ENCODE measurements around the gene S100A10. TPM values are rescaled to one million over a fixed set of nuclear protein-coding genes. Genes with fewer than 3 reads are reported as not detected.

The S100A10 gene
- total and polyA plus RNA-seq, 2 experiments from 2014 or later = 35.9 to 634 TPM

GRCh38 chr1:151985768-151986167, 7.9 kb downstream of the S100A10 start (continued):
- TF ChIP-seq, protein P1, sequence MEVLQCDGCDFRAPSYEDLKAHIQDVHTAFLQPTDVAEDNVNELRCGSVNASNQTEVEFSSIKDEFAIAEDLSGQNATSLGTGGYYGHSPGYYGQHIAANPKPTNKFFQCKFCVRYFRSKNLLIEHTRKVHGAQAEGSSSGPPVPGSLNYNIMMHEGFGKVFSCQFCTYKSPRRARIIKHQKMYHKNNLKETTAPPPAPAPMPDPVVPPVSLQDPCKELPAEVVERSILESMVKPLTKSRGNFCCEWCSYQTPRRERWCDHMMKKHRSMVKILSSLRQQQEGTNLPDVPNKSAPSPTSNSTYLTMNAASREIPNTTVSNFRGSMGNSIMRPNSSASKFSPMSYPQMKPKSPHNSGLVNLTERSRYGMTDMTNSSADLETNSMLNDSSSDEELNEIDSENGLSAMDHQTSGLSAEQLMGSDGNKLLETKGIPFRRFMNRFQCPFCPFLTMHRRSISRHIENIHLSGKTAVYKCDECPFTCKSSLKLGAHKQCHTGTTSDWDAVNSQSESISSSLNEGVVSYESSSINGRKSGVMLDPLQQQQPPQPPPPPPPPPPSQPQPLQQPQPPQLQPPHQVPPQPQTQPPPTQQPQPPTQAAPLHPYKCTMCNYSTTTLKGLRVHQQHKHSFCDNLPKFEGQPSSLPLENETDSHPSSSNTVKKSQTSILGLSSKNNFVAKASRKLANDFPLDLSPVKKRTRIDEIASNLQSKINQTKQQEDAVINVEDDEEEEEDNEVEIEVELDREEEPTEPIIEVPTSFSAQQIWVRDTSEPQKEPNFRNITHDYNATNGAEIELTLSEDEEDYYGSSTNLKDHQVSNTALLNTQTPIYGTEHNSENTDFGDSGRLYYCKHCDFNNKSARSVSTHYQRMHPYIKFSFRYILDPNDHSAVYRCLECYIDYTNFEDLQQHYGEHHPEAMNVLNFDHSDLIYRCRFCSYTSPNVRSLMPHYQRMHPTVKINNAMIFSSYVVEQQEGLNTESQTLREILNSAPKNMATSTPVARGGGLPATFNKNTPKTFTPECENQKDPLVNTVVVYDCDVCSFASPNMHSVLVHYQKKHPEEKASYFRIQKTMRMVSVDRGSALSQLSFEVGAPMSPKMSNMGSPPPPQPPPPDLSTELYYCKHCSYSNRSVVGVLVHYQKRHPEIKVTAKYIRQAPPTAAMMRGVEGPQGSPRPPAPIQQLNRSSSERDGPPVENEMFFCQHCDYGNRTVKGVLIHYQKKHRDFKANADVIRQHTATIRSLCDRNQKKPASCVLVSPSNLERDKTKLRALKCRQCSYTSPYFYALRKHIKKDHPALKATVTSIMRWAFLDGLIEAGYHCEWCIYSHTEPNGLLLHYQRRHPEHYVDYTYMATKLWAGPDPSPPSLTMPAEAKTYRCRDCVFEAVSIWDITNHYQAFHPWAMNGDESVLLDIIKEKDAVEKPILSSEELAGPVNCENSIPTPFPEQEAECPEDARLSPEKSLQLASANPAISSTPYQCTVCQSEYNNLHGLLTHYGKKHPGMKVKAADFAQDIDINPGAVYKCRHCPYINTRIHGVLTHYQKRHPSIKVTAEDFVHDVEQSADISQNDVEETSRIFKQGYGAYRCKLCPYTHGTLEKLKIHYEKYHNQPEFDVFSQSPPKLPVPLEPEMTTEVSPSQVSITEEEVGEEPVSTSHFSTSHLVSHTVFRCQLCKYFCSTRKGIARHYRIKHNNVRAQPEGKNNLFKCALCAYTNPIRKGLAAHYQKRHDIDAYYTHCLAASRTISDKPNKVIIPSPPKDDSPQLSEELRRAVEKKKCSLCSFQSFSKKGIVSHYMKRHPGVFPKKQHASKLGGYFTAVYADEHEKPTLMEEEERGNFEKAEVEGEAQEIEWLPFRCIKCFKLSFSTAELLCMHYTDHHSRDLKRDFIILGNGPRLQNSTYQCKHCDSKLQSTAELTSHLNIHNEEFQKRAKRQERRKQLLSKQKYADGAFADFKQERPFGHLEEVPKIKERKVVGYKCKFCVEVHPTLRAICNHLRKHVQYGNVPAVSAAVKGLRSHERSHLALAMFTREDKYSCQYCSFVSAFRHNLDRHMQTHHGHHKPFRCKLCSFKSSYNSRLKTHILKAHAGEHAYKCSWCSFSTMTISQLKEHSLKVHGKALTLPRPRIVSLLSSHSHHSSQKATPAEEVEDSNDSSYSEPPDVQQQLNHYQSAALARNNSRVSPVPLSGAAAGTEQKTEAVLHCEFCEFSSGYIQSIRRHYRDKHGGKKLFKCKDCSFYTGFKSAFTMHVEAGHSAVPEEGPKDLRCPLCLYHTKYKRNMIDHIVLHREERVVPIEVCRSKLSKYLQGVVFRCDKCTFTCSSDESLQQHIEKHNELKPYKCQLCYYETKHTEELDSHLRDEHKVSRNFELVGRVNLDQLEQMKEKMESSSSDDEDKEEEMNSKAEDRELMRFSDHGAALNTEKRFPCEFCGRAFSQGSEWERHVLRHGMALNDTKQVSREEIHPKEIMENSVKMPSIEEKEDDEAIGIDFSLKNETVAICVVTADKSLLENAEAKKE (CRISPR knock-in tag; IDR thresholded peaks at IDR 0.05) = no peak

- H3K4me3 Mint-ChIP-seq = no peak overlapping the region
- TF ChIP-seq, protein P1 (CRISPR knock-in tag; IDR thresholded peaks at IDR 0.05) = no peak
- no peak for TF ChIP-seq ZNF114 (CRISPR knock-in tag; IDR thresholded peaks at IDR 0.05)
- no peak for TF ChIP-seq EZH2phosphoT487 (IDR thresholded peaks at IDR 0.05; ENCODE audit: unreplicated experiment)
- TF ChIP-seq NANOG (IDR thresholded peaks at IDR 0.05; ENCODE audit: borderline replicate concordance) = no peak
- TF ChIP-seq ZNF331 (CRISPR knock-in tag; IDR thresholded peaks at IDR 0.05; ENCODE audit: low read depth) = no peak
- TF ChIP-seq CTCF (conservative IDR thresholded peaks at IDR 0.05; ENCODE audit: low read depth in 2 of 2) = no peak
- TF ChIP-seq JUNB (IDR thresholded peaks at IDR 0.05; ENCODE audit: unreplicated experiment) = no peak
- TF ChIP-seq CREB1 (CRISPR knock-in tag; IDR thresholded peaks at IDR 0.05; ENCODE audit: low read depth) = no peak
These were observed 8.4 kb downstream of the S100A10 start for GRCh38 chr1:151985270-151985669.

More at GRCh38 chr1:151985270-151985669, 8.4 kb downstream of the S100A10 start:
- Histone ChIP-seq H3F3A (replicated peaks; ENCODE audit: low read depth) (no peaks in the 10 kb centered on the region), H3K4me1 (ENCODE audit: insufficient read depth) (peaks cover 17% of the 10 kb centered on the region), H3K27ac (ENCODE audit: low read depth) (no peak overlapping the region), H3K4me2 (no peak overlapping the region), H2AFZ (no peak overlapping the region), H3K27me3 (ENCODE audit: insufficient read depth) (no peaks in the 10 kb centered on the region), H4K20me1 (replicated peaks; ENCODE audit: insufficient read depth) (peaks cover 8% of the 10 kb centered on the region; the same call in 1 of the 2 replicates), H3K9me2 (ENCODE audit: insufficient read depth) (no peaks in the 10 kb centered on the region; the same call in 1 of the 2 replicates), H3K4me3 (no peak overlapping the region), H3K36me3 (ENCODE audit: insufficient read depth) (peaks cover 29% of the 10 kb centered on the region), H3K79me2 (replicated peaks; ENCODE audit: insufficient read depth) (peaks cover 33% of the 10 kb centered on the region)
- no peaks in the 10 kb centered on the region for H3K36me3 Mint-ChIP-seq (ENCODE audit: low read depth)
- ATAC-seq = no peak
- no peak for DNase-seq (ENCODE audit: low spot score)
- H3K4me1 Mint-ChIP-seq = peaks cover 17% of the 10 kb centered on the region
- H3K9me3 Mint-ChIP-seq = no peaks in the 10 kb centered on the region
- no peaks in the 10 kb centered on the region for H3K27me3 Mint-ChIP-seq (ENCODE audit: insufficient read depth, low read depth, poor library complexity)
- H3K27ac Mint-ChIP-seq = no peak overlapping the region
